ENCODE results near the gene RGS10. TPM values are rescaled to one million over a fixed set of nuclear protein-coding genes. Genes with fewer than 3 reads are reported as not detected.

The RGS10 gene
- total RNA-seq, 1 donor from 2014 or later: 125 TPM

DNA sequence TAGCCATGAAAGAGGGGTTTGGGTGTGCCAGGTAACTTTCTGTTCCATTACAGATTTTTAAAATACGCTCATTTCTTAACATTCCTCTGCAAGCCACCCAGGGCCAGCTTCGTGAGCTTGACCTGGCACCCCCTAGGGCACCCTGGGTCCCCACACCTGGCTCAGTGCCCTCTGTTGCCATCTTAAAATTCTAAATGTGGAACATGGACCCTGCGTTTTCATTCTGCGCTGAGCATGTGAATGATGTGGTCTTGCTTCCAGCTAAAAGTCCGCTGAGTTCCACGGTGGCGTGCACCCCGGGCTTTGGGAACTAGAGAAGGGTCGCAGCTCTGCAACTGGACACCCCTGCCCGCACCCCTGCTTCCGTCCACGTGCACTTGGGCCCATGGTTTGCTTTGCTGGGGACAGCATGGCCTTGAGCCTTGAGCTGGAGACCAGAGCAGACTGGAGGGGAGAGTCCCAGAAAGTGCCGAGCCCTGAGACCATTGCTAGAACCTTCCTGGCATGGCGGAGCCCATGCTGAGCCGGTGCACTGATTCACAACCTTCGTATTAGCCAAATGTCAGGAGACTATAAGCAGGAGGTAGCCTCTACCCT is 91.1 kb downstream of the RGS10 start:
- intact Hi-C loops (cut with micrococcal nuclease): no loop called here

DNA sequence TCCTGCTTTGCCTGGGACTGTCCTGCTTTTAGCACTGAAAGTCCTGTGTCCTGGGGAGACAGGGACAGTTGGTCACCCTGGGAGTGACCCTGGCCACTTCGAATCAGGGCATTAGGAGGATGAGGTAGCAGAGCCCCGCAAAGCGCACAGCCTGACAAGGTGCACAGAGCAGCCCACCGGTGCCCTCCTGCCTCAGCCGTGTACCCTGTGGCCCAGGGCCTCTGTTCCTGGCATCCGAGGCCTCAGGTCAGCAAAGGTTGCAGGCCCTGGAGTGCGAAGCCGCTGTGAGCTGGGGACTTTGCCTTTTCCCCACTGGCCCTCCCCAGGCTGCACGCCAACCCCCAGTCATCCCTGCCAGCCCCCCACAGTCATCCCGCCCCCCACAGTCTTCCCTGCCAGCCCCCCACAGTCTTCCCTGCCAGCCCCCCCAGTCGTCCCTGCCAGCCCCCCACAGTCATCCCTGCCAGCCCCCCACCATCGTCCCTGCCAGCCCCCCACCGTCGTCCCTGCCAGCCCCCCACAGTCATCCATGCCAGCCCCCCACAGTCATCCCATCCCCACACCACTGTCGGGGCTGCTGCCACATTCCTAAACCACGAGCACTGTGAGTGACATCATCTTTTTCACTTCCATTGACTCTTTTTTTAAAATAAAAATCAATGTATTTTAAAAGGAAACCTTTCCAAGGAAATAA is 91.8 kb downstream of the RGS10 start:
- intact Hi-C loops (cut with micrococcal nuclease): no loop called here

Other genes with a start within 250 kb of the RGS10 start
- 164 and 176 TPM in 2 replicates for gene TIAL1, start 54.2 kb upstream of the RGS10 start, total RNA-seq
- gene BAG3, start 108.7 kb upstream of the RGS10 start, total RNA-seq: 24.6 and 25.5 TPM in 2 replicates
- gene INPP5F, start 183.3 kb upstream of the RGS10 start, total RNA-seq: 8.5 and 9.4 TPM in 2 replicates

Data from T-helper 1 cell treated with Interleukin-12 subunit alpha and Interleukin-12 subunit beta and Interleukin-4 antibody, amounts not matched to agents 30 ng/mL and 1 ng/mL, for 36 hours (primary cell).